CD4-positive, alpha-beta memory T cell (primary cell): ENCODE measurements around the gene BBOX1. TPM values are rescaled to one million over a fixed set of nuclear protein-coding genes. Genes with fewer than 3 reads are reported as not detected.

Experiments
- CTCF ChIA-PET: fragments of 350-600 bp; sonication (Branson Sonifier 250); formaldehyde crosslinking; loops from one replicate; lab custom pipeline; 2021; ENCODE audit warnings: inconsistent platforms; ENCODE audit not compliant: partially characterized antibody; lab: Charles Lee
- POLR2A ChIA-PET: fragments of 350-600 bp; sonication (Branson Sonifier 250); formaldehyde crosslinking; loops from one replicate; lab custom pipeline; 2021; ENCODE audit not compliant: partially characterized antibody; lab: Charles Lee
- DNase-seq, 5 donors: peaks; one replicate each; pipeline versions ENCODE4 v3.0.0 to v3.0.0-alpha.2; 2020 to 2022; ENCODE audit warnings: mixed read lengths in 1 of 5
- H3K27ac ChIP-seq: one replicate; pipeline ENCODE4 v1.7.0; 2013; ENCODE audit warnings: low read depth, low read length
- H3K27me3 ChIP-seq: 2 replicates; pipeline ENCODE4 v1.7.0; 2013; ENCODE audit warnings: mild to moderate bottlenecking, low read length, moderate library complexity; ENCODE audit not compliant: insufficient read depth
- H3K36me3 ChIP-seq: 2 replicates; pipeline ENCODE4 v1.7.0; 2013; ENCODE audit warnings: mild to moderate bottlenecking, low read length, moderate library complexity; ENCODE audit not compliant: insufficient read depth
- H3K4me1 ChIP-seq: 2 replicates; pipeline ENCODE4 v1.7.0; 2013; ENCODE audit warnings: mild to moderate bottlenecking, low read length, moderate library complexity; ENCODE audit not compliant: insufficient read depth
- H3K4me3 ChIP-seq, 2 donors: one replicate each; pipeline ENCODE4 v1.7.0; 2013; ENCODE audit warnings: low read length in 2 of 2, mild to moderate bottlenecking in 1 of 2
- H3K9me3 ChIP-seq, 2 donors: one replicate each; pipeline ENCODE4 v1.7.0; 2013; ENCODE audit warnings: low read length in 2 of 2, control low read depth in 1 of 2; ENCODE audit not compliant: control insufficient read depth in 1 of 2
- H3K27ac Mint-ChIP-seq, 7 donors: one replicate each; pipeline ENCODE4 v1.8.0; 2020 to 2021; ENCODE audit warnings: mixed read lengths in 7 of 7, mild to moderate bottlenecking in 6 of 7, inconsistent platforms in 3 of 7, moderate library complexity in 3 of 7
- H3K27me3 Mint-ChIP-seq, 2 donors: one replicate each; pipeline ENCODE4 v1.8.0; 2020 to 2021; ENCODE audit warnings: mixed read lengths in 2 of 2
- H3K36me3 Mint-ChIP-seq, 2 donors: one replicate each; pipeline ENCODE4 v1.8.0; 2020 to 2021; ENCODE audit warnings: mixed read lengths in 2 of 2, inconsistent platforms in 1 of 2, mild to moderate bottlenecking in 1 of 2
- H3K4me1 Mint-ChIP-seq, 4 donors: one replicate each; pipeline ENCODE4 v1.8.0; 2020 to 2021; ENCODE audit warnings: mixed read lengths in 4 of 4, mild to moderate bottlenecking in 1 of 4
- H3K4me3 Mint-ChIP-seq, 8 donors: one replicate each; pipeline ENCODE4 v1.8.0; 2020 to 2021; ENCODE audit warnings: mixed read lengths in 8 of 8, mild to moderate bottlenecking in 7 of 8, moderate library complexity in 6 of 8, inconsistent platforms in 3 of 8
- H3K9me3 Mint-ChIP-seq, 8 donors: one replicate each; pipeline ENCODE4 v1.8.0; 2020 to 2021; ENCODE audit warnings: mixed read lengths in 8 of 8, mild to moderate bottlenecking in 5 of 8, inconsistent platforms in 3 of 8, moderate library complexity in 1 of 8
- intact Hi-C: fragments of 100-400 bp; cut with micrococcal nuclease; formaldehyde crosslinking; loops from one replicate; pipeline ENCODE4 v1.15.1; 2023
- polyA plus RNA-seq, 2 donors: library from polyadenylated mRNA; unstranded; fragments of 300-500 nt; fragmentation: Illumina TruSeq; gene quantifications; one replicate each; pipeline ENCODE4 v1.2.3, GENCODE V29; 2021
- total RNA-seq, 2 experiments: library from RNA; stranded (reverse); gene quantifications; one replicate each; pipeline ENCODE4 v1.2.3, GENCODE V29; 2021

Gene BBOX1
- total and polyA plus RNA-seq, 4 experiments from 2014 or later = not detected

DNA sequence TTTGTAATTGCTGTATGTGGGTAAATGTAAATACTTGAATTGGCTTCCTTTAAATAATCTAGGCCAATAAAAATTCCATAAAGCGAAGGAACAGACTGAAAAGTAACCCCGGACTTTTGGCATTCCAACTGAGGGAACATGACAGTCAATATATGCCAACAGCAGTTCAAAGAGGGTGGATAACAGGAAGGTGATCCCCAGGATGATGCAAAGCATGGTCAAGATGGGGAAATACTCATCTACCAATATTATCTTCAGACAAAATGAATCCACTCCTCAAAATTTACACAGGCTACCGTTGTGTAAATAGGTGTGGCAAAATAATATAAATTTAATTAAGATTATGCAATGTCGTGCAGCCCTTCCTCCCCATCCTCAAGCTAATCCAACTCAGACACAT, 56.9 kb downstream of the BBOX1 start:
- Mint-ChIP-seq H3K4me1 (no peaks in the 10 kb centered on the region), H3K4me3 (no peak overlapping the region), H3K27ac (no peak overlapping the region), H3K36me3 (no peaks in the 10 kb centered on the region), H3K9me3 (peaks cover 0 to 5% (median 0%) of the 10 kb centered on the region in 8 donors), H3K27me3 (peaks cover 0 to 2% of the 10 kb centered on the region in 2 donors)
- no peak overlapping the region for H3K27ac ChIP-seq
- CTCF ChIA-PET = no interaction called here
- no peaks in the 10 kb centered on the region for H3K36me3 ChIP-seq
- intact Hi-C loops = no loop called here
- no peak overlapping the region for H3K4me3 ChIP-seq
- no peaks in the 10 kb centered on the region for H3K9me3 ChIP-seq
- no peak for DNase-seq
- H3K27me3 ChIP-seq = no peaks in the 10 kb centered on the region
- POLR2A ChIA-PET = no interaction called here
- H3K4me1 ChIP-seq = no peaks in the 10 kb centered on the region

DNA sequence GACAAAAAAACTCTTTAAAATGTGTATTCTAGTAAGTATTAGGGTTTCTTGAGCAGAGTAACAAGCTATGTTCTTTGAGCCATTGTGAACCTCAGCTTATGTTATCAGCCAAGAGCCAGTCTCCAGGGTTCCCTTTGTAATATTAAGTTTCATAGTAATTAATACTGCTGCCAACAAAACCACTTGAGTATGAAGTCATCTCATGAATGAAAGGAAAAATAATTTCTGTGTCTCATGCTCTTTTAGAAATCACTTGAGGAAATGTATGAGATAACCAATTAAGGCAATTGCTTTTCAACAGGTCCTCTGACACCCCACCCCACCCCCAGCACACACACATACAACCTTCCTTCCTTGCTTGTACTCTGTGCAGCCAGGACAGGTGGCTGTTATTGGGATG, 59.9 kb downstream of the BBOX1 start:
- no peak overlapping the region for H3K4me3 ChIP-seq
- H3K27ac ChIP-seq = no peak overlapping the region
- H3K4me1 ChIP-seq = no peaks in the 10 kb centered on the region
- H3K27me3 ChIP-seq = no peaks in the 10 kb centered on the region
- H3K9me3 ChIP-seq = no peaks in the 10 kb centered on the region
- ChIA-PET POLR2A (no interaction called here), CTCF (no interaction called here)
- Mint-ChIP-seq H3K9me3 (peaks cover 0 to 9% (median 0%) of the 10 kb centered on the region in 8 donors), H3K4me3 (no peak overlapping the region), H3K36me3 (no peaks in the 10 kb centered on the region), H3K27me3 (peaks cover 1 to 6% of the 10 kb centered on the region in 2 donors), H3K4me1 (no peaks in the 10 kb centered on the region), H3K27ac (no peak overlapping the region)
- no peaks in the 10 kb centered on the region for H3K36me3 ChIP-seq
- DNase-seq = no peak
- intact Hi-C loops = no loop called here

- DNase-seq = no peak
- Histone ChIP-seq H3K27ac (no peak overlapping the region), H3K4me1 (no peaks in the 10 kb centered on the region), H3K4me3 (no peak overlapping the region), H3K9me3 (no peaks in the 10 kb centered on the region), H3K27me3 (no peaks in the 10 kb centered on the region), H3K36me3 (no peaks in the 10 kb centered on the region)
- no peak overlapping the region for H3K4me3 Mint-ChIP-seq
- H3K4me1 Mint-ChIP-seq = no peaks in the 10 kb centered on the region
- peaks cover 0 to 6% (median 2%) of the 10 kb centered on the region in 8 donors for H3K9me3 Mint-ChIP-seq
- intact Hi-C loops = no loop called here
- H3K27ac Mint-ChIP-seq = no peak overlapping the region
- H3K36me3 Mint-ChIP-seq = no peaks in the 10 kb centered on the region
- ChIA-PET CTCF (no interaction called here), POLR2A (no interaction called here)
- H3K27me3 Mint-ChIP-seq = peaks cover 3 to 4% of the 10 kb centered on the region in 2 donors
Observed at GRCh38 chr11:27107548-27107947, 66.9 kb downstream of the BBOX1 start.

DNA sequence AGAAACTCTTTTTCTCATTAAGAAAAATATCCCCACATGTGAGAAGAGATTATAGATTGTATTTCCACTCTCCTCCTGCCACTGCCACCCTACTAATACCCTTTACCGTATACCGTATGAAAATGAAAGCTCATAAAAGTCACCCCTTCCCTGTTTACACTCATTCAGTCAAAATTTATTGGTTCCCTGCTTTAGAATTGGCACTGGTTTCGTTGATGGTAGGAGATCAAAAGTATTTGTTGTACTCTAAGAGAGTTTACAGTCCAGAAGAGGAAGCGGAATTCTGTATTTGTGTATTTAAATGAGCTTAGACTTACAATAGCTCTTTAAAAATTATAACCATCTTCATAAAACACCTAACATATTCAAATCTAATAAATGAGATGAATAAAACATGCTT, 68.2 kb downstream of the BBOX1 start:
- no peak overlapping the region for H3K4me3 ChIP-seq
- H3K4me1 ChIP-seq = no peaks in the 10 kb centered on the region
- H3K27ac ChIP-seq = no peak overlapping the region
- no peaks in the 10 kb centered on the region for H3K36me3 ChIP-seq
- H3K4me3 Mint-ChIP-seq = no peak overlapping the region
- H3K27ac Mint-ChIP-seq = no peak overlapping the region
- no peaks in the 10 kb centered on the region for H3K4me1 Mint-ChIP-seq
- no peaks in the 10 kb centered on the region for H3K9me3 ChIP-seq
- no peak for DNase-seq
- intact Hi-C loops = no loop called here
- H3K36me3 Mint-ChIP-seq = no peaks in the 10 kb centered on the region
- ChIA-PET POLR2A (no interaction called here), CTCF (no interaction called here)
- no peaks in the 10 kb centered on the region for H3K27me3 ChIP-seq
- H3K9me3 Mint-ChIP-seq = peaks cover 0 to 6% (median 2%) of the 10 kb centered on the region in 8 donors
- H3K27me3 Mint-ChIP-seq = peaks cover 3 to 4% of the 10 kb centered on the region in 2 donors

- Mint-ChIP-seq H3K27me3 (peaks cover 0 to 2% of the 10 kb centered on the region in 2 donors), H3K27ac (no peak overlapping the region)
- POLR2A ChIA-PET = no interaction called here
Observed at GRCh38 chr11:27111896-27112295, 71.3 kb downstream of the BBOX1 start.

GRCh38 chr11:27112946-27113345, 72.3 kb downstream of the BBOX1 start:
- ChIA-PET CTCF (no interaction called here), POLR2A (interaction anchor here (1.0 kb wide), 1 partner anchor 11 kb away, joined by 4 read pairs; no protein-coding TSS in a partner anchor)
- H3K4me3 ChIP-seq = no peak overlapping the region
- intact Hi-C loops = no loop called here
- peaks cover 0 to 3% (median 0%) of the 10 kb centered on the region in 8 donors for H3K9me3 Mint-ChIP-seq
- no peak for DNase-seq
- H3K4me1 Mint-ChIP-seq = no peaks in the 10 kb centered on the region
- H3K4me3 Mint-ChIP-seq = no peak overlapping the region
- H3K36me3 ChIP-seq = no peaks in the 10 kb centered on the region
- H3K36me3 Mint-ChIP-seq = no peaks in the 10 kb centered on the region
- H3K27me3 Mint-ChIP-seq = peaks cover 0 to 2% of the 10 kb centered on the region in 2 donors
- H3K27ac Mint-ChIP-seq = no peak overlapping the region
- no peak overlapping the region for H3K27ac ChIP-seq
- no peaks in the 10 kb centered on the region for H3K27me3 ChIP-seq
- H3K9me3 ChIP-seq = no peaks in the 10 kb centered on the region
- no peaks in the 10 kb centered on the region for H3K4me1 ChIP-seq

More at GRCh38 chr11:27111896-27112295, 71.3 kb downstream of the BBOX1 start:
- DNase-seq = no peak
- Mint-ChIP-seq H3K9me3 (peaks cover 0 to 3% (median 0%) of the 10 kb centered on the region in 8 donors), H3K4me1 (no peaks in the 10 kb centered on the region), H3K4me3 (no peak overlapping the region), H3K36me3 (no peaks in the 10 kb centered on the region)
- intact Hi-C loops = no loop called here
- Histone ChIP-seq H3K27ac (no peak overlapping the region), H3K4me1 (no peaks in the 10 kb centered on the region), H3K27me3 (no peaks in the 10 kb centered on the region), H3K36me3 (no peaks in the 10 kb centered on the region), H3K4me3 (no peak overlapping the region), H3K9me3 (no peaks in the 10 kb centered on the region)
- CTCF ChIA-PET = no interaction called here

DNA sequence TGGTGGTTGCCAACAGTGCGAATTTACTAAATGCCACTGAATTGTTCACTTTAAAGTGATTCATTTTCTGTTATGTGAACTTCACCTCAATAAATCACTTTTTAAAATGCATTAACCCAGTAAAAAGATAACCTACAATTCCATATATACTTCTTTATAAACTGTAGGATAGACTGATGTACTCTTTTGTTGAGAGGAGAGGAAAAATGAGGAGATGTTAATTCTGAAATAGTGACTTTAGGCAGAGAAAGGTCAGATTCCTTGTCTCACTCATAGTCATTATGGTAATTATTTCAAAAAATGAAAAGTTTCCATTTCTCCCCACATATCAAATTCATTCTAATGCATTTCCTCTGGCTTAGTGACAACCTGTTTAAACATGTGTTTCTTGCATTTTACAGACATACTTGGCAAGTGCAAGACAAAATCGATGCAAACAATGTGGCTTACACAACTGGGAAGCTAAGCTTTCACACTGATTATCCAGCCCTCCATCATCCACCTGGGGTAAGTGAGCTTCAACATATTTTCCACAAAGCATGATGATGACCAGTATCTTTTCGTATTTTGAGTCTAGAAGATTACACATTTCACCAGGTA, 74.5 kb downstream of the BBOX1 start:
- Mint-ChIP-seq H3K4me3 (no peak overlapping the region), H3K27me3 (peaks cover 0 to 2% of the 10 kb centered on the region in 2 donors), H3K9me3 (peaks cover 0 to 3% (median 0%) of the 10 kb centered on the region in 8 donors), H3K4me1 (no peaks in the 10 kb centered on the region), H3K27ac (no peak overlapping the region), H3K36me3 (no peaks in the 10 kb centered on the region)
- DNase-seq = no peak
- Histone ChIP-seq H3K9me3 (no peaks in the 10 kb centered on the region), H3K4me3 (no peak overlapping the region), H3K27ac (no peak overlapping the region), H3K4me1 (no peaks in the 10 kb centered on the region), H3K36me3 (no peaks in the 10 kb centered on the region), H3K27me3 (no peaks in the 10 kb centered on the region)
- ChIA-PET POLR2A (no interaction called here), CTCF (no interaction called here)
- intact Hi-C loops = no loop called here
